ENCODE results near the gene SENP2.
A peak's percentile ranks its signal among the peaks of the same experiment; 100 is the strongest.
"Not testable (repeated sequence)": the region's sequence is repeated elsewhere in the genome, so short reads cannot be mapped to it uniquely, and the experiment has no call there.

The SENP2 gene

DNA sequence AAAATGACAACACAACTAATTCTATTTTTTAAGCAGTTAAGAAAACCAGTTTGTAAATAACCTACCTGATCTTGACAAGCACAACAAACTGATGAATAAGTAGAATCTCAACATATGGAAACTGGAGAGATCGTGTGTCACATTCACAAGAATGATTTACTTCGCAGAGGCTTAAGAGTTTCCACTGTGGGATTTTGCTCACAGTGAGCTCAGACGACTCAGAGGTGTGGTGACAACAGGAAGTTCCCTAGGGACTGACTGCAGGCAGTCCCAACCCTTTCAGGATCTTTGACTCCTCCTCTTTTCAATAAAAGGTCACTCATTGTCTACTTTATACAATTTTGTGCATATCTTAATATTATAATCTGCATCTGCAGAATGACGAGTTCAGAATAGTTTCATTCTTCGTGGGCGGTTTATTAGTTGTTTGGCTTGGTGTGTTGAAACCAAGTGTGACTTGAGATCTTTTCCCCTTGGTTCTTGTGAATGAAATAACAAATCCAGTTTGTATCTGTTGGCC lies 33.7 kb upstream of the SENP2 start, which contains the start of gene LIPH:
Gene LIPH, minus strand, starts transcription at position 231 of the 520 bp plus-strand sequence. Its CDS starts 117 bp downstream, at position 114.
- ChIA-PET POLR2A (no interaction called here), CTCF (interaction anchor here (1.1 to 1.4 kb wide), 2 partner anchors 22 to 50 kb away, joined by 3 read pairs; no protein-coding TSS in a partner anchor)
- TF ChIP-seq, protein P1, sequence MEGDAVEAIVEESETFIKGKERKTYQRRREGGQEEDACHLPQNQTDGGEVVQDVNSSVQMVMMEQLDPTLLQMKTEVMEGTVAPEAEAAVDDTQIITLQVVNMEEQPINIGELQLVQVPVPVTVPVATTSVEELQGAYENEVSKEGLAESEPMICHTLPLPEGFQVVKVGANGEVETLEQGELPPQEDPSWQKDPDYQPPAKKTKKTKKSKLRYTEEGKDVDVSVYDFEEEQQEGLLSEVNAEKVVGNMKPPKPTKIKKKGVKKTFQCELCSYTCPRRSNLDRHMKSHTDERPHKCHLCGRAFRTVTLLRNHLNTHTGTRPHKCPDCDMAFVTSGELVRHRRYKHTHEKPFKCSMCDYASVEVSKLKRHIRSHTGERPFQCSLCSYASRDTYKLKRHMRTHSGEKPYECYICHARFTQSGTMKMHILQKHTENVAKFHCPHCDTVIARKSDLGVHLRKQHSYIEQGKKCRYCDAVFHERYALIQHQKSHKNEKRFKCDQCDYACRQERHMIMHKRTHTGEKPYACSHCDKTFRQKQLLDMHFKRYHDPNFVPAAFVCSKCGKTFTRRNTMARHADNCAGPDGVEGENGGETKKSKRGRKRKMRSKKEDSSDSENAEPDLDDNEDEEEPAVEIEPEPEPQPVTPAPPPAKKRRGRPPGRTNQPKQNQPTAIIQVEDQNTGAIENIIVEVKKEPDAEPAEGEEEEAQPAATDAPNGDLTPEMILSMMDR (IDR thresholded peaks at IDR 0.05; ENCODE audit: control extremely low read depth, extremely low read depth, low read depth, missing control alignments) = no peak
- peak; percentile 58 for DNase-seq (ENCODE audit: extremely low spot score)

DNA sequence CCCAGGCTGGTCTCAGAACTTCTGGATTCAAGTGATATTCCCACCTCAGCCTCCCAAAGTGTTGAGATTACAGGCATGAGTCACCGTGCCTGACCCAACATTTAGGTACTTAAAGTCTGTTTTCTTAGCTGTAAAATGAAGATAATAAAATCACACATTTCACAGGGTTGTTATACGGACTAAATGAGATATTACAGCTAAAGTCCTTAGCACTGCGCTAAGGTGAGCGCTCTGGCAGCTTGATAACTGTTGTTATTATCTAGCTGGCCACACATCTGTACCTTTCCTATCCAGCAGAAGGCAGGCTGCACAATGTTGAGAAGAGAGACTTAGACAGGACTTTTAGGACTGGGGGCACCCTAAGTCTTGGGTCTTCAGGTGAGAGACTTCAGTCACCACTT lies 31.0 kb upstream of the SENP2 start:
- TF ChIP-seq, protein P1 (IDR thresholded peaks at IDR 0.05; ENCODE audit: control extremely low read depth, extremely low read depth, low read depth, missing control alignments) = no peak
- CTCF ChIA-PET = interaction anchor here (1.2 to 1.8 kb wide), 6 partner anchors 10 to 195 kb away, joined by 3 to 6 read pairs (median 3); partner anchors contain the start of gene TMEM41A
- DNase-seq (ENCODE audit: extremely low spot score) = no peak
- POLR2A ChIA-PET = interaction anchor here (0.6 kb wide), 1 partner anchor 15 kb away, joined by 3 read pairs; no protein-coding TSS in a partner anchor

DNA sequence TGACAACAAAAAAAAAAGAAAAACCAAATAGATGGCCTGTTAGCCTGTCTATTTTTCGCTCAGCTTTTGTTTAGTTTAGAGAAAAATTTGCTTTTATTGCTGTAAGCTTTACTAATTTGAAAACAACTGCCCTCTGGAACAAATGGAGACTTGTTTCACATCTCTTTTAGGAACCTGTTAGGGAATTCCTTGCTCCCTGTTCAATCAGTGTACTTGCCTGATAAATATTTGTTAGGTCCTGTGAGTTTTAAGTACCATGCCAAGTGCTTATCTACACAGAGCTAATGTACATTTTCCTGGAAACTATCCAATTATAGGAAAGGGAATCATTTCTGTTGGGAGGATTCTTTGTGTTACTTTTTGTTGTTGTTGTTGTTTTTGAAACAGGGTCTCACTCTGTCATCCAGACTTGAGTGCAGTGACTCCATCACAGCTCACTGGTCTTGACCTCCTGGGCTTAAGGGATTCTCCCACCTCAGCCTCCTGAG lies 30.2 kb upstream of the SENP2 start:
- TF ChIP-seq, protein P1 (IDR thresholded peaks at IDR 0.05; ENCODE audit: control extremely low read depth, extremely low read depth, low read depth, missing control alignments) = no peak
- DNase-seq (ENCODE audit: extremely low spot score) = no peak
- POLR2A ChIA-PET = no interaction called here
- CTCF ChIA-PET = interaction anchor here (1.2 to 1.8 kb wide), 6 partner anchors 11 to 196 kb away, joined by 3 to 6 read pairs (median 3); partner anchors contain the start of gene TMEM41A

DNA sequence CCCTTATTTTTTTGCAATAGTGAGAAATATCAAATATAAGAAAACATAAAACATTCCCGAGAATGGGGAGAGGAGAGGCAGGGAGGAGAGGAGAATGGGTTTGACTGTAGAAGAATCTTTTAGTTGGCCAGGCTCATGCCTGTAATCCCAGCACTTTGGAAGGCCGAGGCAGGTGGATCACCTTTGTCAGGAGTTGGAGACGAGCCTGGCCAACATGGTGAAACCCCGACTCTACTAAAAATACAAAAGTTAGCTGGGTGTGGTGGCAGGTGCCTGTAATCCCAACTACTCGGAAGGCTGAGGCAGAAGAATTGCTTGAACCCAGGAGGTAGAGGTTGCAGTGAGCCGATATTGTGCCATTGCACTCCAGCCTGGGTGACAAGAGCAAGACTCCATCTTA lies 29.5 kb upstream of the SENP2 start:
- POLR2A ChIA-PET = interaction anchor here (0.5 kb wide), 1 partner anchor 1009 kb away, joined by 3 read pairs; no protein-coding TSS in a partner anchor
- CTCF ChIA-PET = interaction anchor here (1.0 to 4.3 kb wide), 4 partner anchors 10 to 276 kb away, joined by 3 to 55 read pairs (median 3); partner anchors contain the start of gene TMEM41A
- not testable (repeated sequence) for DNase-seq (ENCODE audit: extremely low spot score)

DNA sequence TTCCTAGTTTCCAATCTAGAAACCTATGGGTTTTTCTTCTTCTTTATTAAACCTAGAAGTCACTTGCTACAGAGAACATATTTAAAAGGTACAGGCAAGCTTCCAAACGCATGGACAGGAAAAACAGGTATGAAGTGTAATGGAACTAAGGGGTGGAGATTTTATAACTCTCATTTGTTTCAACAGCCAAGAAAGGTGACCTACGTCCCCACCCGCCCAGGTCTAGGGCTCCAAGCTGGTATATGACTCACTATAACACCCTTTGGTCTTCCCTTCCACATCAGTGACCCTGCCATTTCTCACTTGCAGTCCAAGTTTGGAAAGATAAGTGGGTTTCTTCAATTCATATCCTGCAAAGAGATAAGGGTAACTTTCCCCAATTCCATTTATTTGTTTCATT lies 27.7 kb upstream of the SENP2 start:
- POLR2A ChIA-PET = interaction anchor here (0.6 kb wide), 1 partner anchor 17 kb away, joined by 8 read pairs; no protein-coding TSS in a partner anchor
- no peak for DNase-seq (ENCODE audit: extremely low spot score)
- CTCF ChIA-PET = interaction anchor here (0.7 to 4.6 kb wide), 22 partner anchors 12 to 207 kb away, joined by 3 to 55 read pairs (median 6); partner anchors contain the start of genes MAP3K13, SENP2 and TMEM41A
- TF ChIP-seq, protein P1 (IDR thresholded peaks at IDR 0.05; ENCODE audit: control extremely low read depth, extremely low read depth, low read depth, missing control alignments) = no peak

DNA sequence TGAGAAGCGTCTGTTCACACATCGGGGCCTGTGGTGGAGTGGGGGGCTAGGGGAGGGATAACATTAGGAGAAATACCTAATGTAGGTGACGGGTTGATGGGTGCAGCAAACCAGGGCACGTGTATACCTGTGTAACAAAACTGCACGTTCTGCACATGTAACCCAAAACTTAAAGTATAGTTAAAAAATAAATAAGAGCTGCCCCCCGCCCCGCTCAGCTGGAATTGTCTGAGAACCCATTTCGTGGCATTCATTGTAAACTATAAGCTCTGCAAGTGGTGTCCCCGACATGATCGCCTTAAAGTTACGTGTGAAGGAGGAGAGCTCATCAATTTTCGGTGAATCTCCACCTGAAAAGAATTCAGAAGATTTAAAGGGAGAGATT lies 26.4 kb upstream of the SENP2 start:
- ChIA-PET POLR2A (no interaction called here), CTCF (interaction anchor here (0.6 to 4.6 kb wide), 28 partner anchors 13 to 251 kb away, joined by 3 to 55 read pairs (median 4); partner anchors contain the start of genes MAP3K13, SENP2 and TMEM41A)
- no peak for DNase-seq (ENCODE audit: extremely low spot score)
- TF ChIP-seq, protein P1 (IDR thresholded peaks at IDR 0.05; ENCODE audit: control extremely low read depth, extremely low read depth, low read depth, missing control alignments) = no peak

DNA sequence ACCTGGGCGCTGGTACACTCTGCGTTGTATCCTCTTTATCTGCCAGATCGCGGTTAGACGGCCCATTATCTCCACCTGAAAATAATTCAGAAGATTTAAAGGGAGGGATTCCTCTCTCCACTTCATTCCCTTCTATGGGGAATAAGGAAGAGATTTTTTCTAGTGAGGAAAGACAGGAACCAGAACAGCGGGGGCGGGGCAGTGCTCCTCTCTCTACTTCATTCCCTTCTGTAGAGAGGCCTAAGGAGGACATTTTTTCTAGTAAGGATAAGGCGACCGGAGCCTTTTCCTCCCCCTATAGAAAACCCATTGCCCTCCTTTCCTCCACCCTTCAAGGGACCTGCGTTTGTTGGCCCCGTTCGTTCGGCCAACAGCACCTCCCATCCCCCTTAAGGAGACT lies 25.4 kb upstream of the SENP2 start:
- TF ChIP-seq, protein P1 (IDR thresholded peaks at IDR 0.05; ENCODE audit: control extremely low read depth, extremely low read depth, low read depth, missing control alignments) = no peak
- ChIA-PET CTCF (interaction anchor here (1.2 to 4.6 kb wide), 7 partner anchors 12 to 207 kb away, joined by 3 to 55 read pairs (median 12); no protein-coding TSS in a partner anchor), POLR2A (no interaction called here)
- DNase-seq (ENCODE audit: extremely low spot score) = no peak

All from GM10248 (cell line).